ENCODE measurements around the gene DQX1.
"Not testable (repeated sequence)": the region's sequence is repeated elsewhere in the genome, so short reads cannot be mapped to it uniquely, and the experiment has no call there.

Gene DQX1

GRCh38 chr2:74491648-74492544 lies 34.1 kb downstream of the DQX1 start:
- DNase-seq: no peak

- DNase-seq: no peak
Measured at GRCh38 chr2:74489906-74490305, 36.1 kb downstream of the DQX1 start.

GRCh38 chr2:74488643-74489481 lies 37.2 kb downstream of the DQX1 start:
- DNase-seq: no peak

GRCh38 chr2:74486141-74486540 lies 39.9 kb downstream of the DQX1 start:
- no peak for DNase-seq

GRCh38 chr2:74483675-74484164 lies 42.3 kb downstream of the DQX1 start:
- not testable (repeated sequence) for DNase-seq

GRCh38 chr2:74482801-74483674 lies 43.0 kb downstream of the DQX1 start, which contains the start of the genes CCDC142 and TTC31:
Gene CCDC142, minus strand, starts transcription at chr2:74482998. Its CDS starts 161 bp downstream, at chr2:74482837.
Gene TTC31, plus strand, starts transcription at chr2:74483081. Its CDS starts 15 bp downstream, at chr2:74483096.
- DNase-seq: peak; percentile 94

- peak; percentile 70 for DNase-seq
Measured at GRCh38 chr2:74481961-74482800, 43.9 kb downstream of the DQX1 start.

GRCh38 chr2:74481431-74481830 lies 44.6 kb downstream of the DQX1 start:
- DNase-seq: no peak

- no peak for DNase-seq
Measured at GRCh38 chr2:74474899-74475298, 51.1 kb downstream of the DQX1 start.

GRCh38 chr2:74474481-74474880 lies 51.5 kb downstream of the DQX1 start:
- no peak for DNase-seq

- DNase-seq: no peak
Measured at GRCh38 chr2:74472945-74473258, 53.1 kb downstream of the DQX1 start.

- DNase-seq: peak; percentile 86
Measured at GRCh38 chr2:74472086-74472944, 53.7 kb downstream of the DQX1 start, which contains the start of gene MRPL53. Gene MRPL53, minus strand, starts transcription at chr2:74472680. Its CDS starts 20 bp downstream, at chr2:74472660.

- DNase-seq: no peak
Measured at GRCh38 chr2:74471332-74472065, 54.5 kb downstream of the DQX1 start.

GRCh38 chr2:74470742-74471141 lies 55.3 kb downstream of the DQX1 start:
- DNase-seq: not testable (repeated sequence)
